Cardiac muscle cell (in vitro differentiated cells and primary cell): ENCODE data around the gene SPC24. TPM values are rescaled to one million over a fixed set of nuclear protein-coding genes. Genes with fewer than 3 reads are reported as not detected.

Experiments used
- DNase-seq, 2 donors: peaks; one replicate each; pipeline versions ENCODE4 v3.0.0 to v3.0.0-alpha.2; 2010 to 2017; ENCODE audit warnings: low read depth in 1 of 2, low spot score in 1 of 2
- H3K27ac ChIP-seq: fragments of 200-600 bp; sonication (generic); 2 replicates; pipeline ENCODE4 v1.5.1; 2016
- H3K27me3 ChIP-seq: fragments of 200-600 bp; sonication (generic); 2 replicates; pipeline ENCODE4 v1.6.0; 2016; ENCODE audit warnings: control low read depth
- H3K36me3 ChIP-seq: fragments of 200-600 bp; sonication (generic); 2 replicates; pipeline ENCODE4 v1.5.1; 2016; ENCODE audit warnings: control low read depth
- H3K4me1 ChIP-seq: fragments of 200-600 bp; sonication (generic); 2 replicates; pipeline ENCODE4 v1.8.1; 2017; ENCODE audit warnings: low read depth, mild to moderate bottlenecking, mixed run types
- H3K4me3 ChIP-seq: fragments of 200-600 bp; sonication (generic); 2 replicates; pipeline ENCODE4 v1.5.1; 2016; ENCODE audit warnings: mild to moderate bottlenecking
- H3K9me3 ChIP-seq: fragments of 200-600 bp; sonication (generic); 2 replicates; pipeline ENCODE4 v1.5.1; 2017; ENCODE audit warnings: low read depth, mild to moderate bottlenecking, control low read depth
- polyA plus RNA-seq: library from polyadenylated mRNA; unstranded; fragments of >200 nt; fragmentation: Nextera tagmentation; extraction: Ambion mirVana; gene quantifications from 2 replicates; pipeline ENCODE4 v1.2.1, GENCODE V29; 2016
- total RNA-seq: library from RNA; depleted of rRNA; stranded (reverse); fragments of >200 nt; gene quantifications from 2 replicates; pipeline ENCODE4 v1.2.3, GENCODE V29; 2016
- TF ChIP-seq, protein P1 (sequence below): IDR thresholded peaks from 2 replicates; pipeline ENCODE4 v1.5.1; 2012; ENCODE audit warnings: low read depth, mild to moderate bottlenecking, low read length

The SPC24 gene
- total and polyA plus RNA-seq, 2 experiments from 2014 or later, result 7.1 to 127 TPM

DNA sequence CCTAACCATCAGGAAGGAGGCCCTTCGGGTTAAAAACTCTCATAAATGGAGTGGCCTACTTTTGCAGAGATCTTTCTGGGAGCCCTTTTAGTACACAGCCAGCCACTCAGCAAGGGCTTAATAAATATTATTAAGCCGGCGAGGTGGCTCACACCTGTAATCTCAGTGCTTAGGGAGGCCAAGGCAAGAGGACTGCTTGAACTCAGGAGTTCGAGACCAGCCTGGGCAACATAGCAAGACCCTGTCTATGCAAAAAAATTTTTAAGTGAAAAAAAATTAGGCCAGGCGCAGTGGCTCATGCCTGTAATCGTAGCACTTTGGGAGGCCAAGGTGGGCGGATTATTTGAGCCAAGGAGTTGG lies 42.6 kb upstream of the SPC24 start:
- Histone ChIP-seq H3K36me3 (peaks cover 3% of the 10 kb centered on the region), H3K27me3 (no peaks in the 10 kb centered on the region), H3K4me1 (peaks cover 7% of the 10 kb centered on the region), H3K9me3 (no peaks in the 10 kb centered on the region), H3K27ac (peak overlapping the region; percentile 21), H3K4me3 (no peak overlapping the region)
- TF ChIP-seq, protein P1, sequence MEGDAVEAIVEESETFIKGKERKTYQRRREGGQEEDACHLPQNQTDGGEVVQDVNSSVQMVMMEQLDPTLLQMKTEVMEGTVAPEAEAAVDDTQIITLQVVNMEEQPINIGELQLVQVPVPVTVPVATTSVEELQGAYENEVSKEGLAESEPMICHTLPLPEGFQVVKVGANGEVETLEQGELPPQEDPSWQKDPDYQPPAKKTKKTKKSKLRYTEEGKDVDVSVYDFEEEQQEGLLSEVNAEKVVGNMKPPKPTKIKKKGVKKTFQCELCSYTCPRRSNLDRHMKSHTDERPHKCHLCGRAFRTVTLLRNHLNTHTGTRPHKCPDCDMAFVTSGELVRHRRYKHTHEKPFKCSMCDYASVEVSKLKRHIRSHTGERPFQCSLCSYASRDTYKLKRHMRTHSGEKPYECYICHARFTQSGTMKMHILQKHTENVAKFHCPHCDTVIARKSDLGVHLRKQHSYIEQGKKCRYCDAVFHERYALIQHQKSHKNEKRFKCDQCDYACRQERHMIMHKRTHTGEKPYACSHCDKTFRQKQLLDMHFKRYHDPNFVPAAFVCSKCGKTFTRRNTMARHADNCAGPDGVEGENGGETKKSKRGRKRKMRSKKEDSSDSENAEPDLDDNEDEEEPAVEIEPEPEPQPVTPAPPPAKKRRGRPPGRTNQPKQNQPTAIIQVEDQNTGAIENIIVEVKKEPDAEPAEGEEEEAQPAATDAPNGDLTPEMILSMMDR, result no peak
- no peak for DNase-seq

DNA sequence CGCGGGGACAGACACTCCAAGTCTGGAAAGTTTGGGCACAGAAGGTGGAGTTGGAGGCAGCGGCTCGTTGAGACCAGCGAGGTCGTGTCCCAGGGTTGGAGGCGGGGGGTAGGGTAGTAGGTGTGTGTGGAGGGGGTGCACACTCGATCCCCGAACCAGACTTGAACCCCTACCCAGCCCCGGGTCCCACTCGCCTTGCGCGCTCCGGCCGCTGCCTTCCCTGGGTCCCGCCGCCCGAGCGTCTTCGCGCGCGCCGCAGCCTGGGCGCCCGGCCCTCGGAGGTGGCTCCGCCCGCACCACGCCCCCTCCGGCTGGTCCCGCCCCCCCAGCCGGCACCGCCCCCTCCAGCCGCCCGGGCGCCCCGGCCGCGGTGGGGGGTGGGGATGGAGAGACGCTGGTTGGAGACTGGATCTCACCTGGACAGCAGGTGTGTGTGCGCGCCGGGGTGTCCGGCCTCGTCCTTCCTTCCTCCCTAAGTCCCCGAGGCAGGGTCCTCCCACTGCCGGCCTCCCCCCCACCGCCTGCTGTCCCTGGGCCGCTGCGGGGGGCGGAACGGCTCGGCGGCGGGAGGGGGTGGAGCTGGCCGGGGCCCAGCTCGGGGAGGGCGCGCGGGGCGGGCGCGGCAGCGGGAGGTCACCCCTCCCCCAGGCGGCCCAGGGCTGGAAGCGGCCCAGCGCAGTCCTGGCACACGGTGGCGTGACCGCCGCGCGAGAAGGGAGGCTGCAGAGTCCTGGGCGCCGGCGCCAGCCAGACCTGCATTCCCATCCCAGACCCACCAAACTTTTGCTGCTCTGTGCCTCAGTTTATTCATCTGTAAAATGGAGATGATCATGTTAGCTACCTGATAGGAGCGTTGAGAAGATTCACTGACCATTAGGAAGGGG lies 42.0 kb upstream of the SPC24 start, which contains the start of gene KANK2:
KANK2 (minus strand) TSS at position 255 of the 884 bp plus-strand sequence. CDS start 3,034 bp downstream, outside the sequence.
- H3K27ac ChIP-seq, result peak within 1 kb of the TSS; percentile 21

DNA sequence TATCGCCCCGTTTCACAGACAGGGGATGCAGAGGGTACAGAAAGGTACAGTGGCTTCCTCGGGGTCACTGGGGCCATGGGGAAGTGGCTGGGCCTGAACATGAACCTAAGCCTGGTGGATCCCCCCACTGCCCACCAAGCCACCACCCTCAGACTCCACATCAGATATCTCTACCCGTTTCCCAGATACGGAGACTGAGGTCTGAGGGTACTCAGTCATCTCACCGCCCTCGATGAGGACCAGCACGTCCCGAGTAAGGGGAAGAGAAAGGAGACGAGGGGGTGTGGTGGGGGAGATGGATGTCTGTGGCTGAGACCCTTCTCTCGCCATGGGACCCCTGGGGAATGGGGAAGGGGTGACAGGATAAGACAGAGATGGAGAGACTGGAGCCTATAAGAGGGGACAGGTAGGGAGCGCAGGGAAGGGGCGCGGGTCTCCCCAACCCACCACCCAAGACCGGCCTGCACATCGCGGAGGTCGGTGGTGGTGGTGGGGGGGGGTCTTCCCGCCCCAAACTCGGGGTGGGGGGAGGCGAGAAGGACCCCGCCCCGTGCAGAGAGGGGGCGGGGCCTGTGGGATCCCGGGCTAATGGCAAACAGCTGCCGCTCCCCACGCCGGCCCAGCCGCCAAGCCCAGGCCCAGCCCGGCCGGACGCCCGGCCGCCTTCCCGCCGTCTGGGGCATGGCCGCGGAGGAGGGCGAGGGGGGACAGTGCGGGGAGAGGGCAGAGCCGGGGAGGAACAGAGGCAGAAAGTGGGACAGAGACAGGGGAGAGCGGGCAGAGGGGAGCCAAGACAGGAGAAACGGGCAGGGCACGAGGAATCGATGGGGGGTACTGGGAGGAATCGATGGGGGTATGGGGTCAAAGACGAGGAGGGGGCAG lies 41.1 kb upstream of the SPC24 start:
- peak overlapping the region; percentile 64 for H3K4me3 ChIP-seq
- H3K9me3 ChIP-seq, result no peaks in the 10 kb centered on the region
- H3K27me3 ChIP-seq, result no peaks in the 10 kb centered on the region
- no peaks in the 10 kb centered on the region for H3K4me1 ChIP-seq
- TF ChIP-seq, protein P1, result no peak
- DNase-seq, result peak; percentile 50 to 53
- no peak overlapping the region for H3K27ac ChIP-seq
- H3K36me3 ChIP-seq, result peaks cover 3% of the 10 kb centered on the region

More for the DNA sequence above, 42.0 kb upstream of the SPC24 start, which contains the start of gene KANK2:
- H3K36me3 ChIP-seq, result peaks cover 3% of the 10 kb centered on the region
- H3K4me3 ChIP-seq, result peak within 1 kb of the TSS; percentile 64
- no peaks in the 10 kb centered on the region for H3K27me3 ChIP-seq
- TF ChIP-seq, protein P1, result no peak
- H3K9me3 ChIP-seq, result no peaks in the 10 kb centered on the region
- DNase-seq, result peak; percentile 85 to 87
- peaks cover 4% of the 10 kb centered on the region for H3K4me1 ChIP-seq

- DNase-seq, result no peak
- TF ChIP-seq, protein P1, result no peak
- Histone ChIP-seq H3K9me3 (no peaks in the 10 kb centered on the region), H3K27ac (no peak overlapping the region), H3K36me3 (peaks cover 3% of the 10 kb centered on the region), H3K4me3 (no peak overlapping the region), H3K4me1 (no peaks in the 10 kb centered on the region), H3K27me3 (no peaks in the 10 kb centered on the region)
Observed at GRCh38 chr19:11195681-11196080, 40.1 kb upstream of the SPC24 start.
